H9 (cell line): ENCODE data around the gene SP2. TPM values are rescaled to one million over a fixed set of nuclear protein-coding genes. Genes with fewer than 3 reads are reported as not detected.
A peak's percentile ranks its signal among the peaks of the same experiment; 100 is the strongest.

Experiments used
- DNase-seq: peaks from one replicate; pipeline ENCODE4 v3.0.0-alpha.2; 2017
- H2AFZ ChIP-seq: one replicate; pipeline ENCODE4 v1.6.1; 2013; ENCODE audit warnings: mild to moderate bottlenecking, low read length, control low read depth, moderate library complexity
- H2AK5ac ChIP-seq: 2 replicates; pipeline ENCODE4 v1.6.1; 2013; ENCODE audit warnings: low read length, control low read depth, mixed read lengths; ENCODE audit not compliant: insufficient read length
- H2BK120ac ChIP-seq: one replicate; pipeline ENCODE4 v1.6.1; 2013; ENCODE audit warnings: low read depth, mild to moderate bottlenecking, low read length, control low read depth, inconsistent platforms; ENCODE audit not compliant: poor library complexity, severe bottlenecking
- H2BK12ac ChIP-seq: 2 replicates; pipeline ENCODE4 v1.6.1; 2013; ENCODE audit warnings: low read length, control low read depth, mixed read lengths, low read depth; ENCODE audit not compliant: insufficient read length
- H2BK15ac ChIP-seq: 2 replicates; pipeline ENCODE4 v1.6.1; 2013; ENCODE audit warnings: low read depth, low read length, control low read depth
- H2BK20ac ChIP-seq: one replicate; pipeline ENCODE4 v1.6.1; 2013; ENCODE audit warnings: low read depth, mild to moderate bottlenecking, low read length, control low read depth, inconsistent platforms; ENCODE audit not compliant: poor library complexity, severe bottlenecking
- H2BK5ac ChIP-seq: 2 replicates; pipeline ENCODE4 v1.6.1; 2013; ENCODE audit warnings: low read length, control low read depth, mixed read lengths; ENCODE audit not compliant: insufficient read length
- H3K14ac ChIP-seq: 2 replicates; pipeline ENCODE4 v1.6.1; 2013; ENCODE audit warnings: low read length, control low read depth; ENCODE audit not compliant: insufficient read depth
- H3K18ac ChIP-seq: 2 replicates; pipeline ENCODE4 v1.6.1; 2013; ENCODE audit warnings: low read depth, mild to moderate bottlenecking, mixed read lengths, low read length, control low read depth; ENCODE audit not compliant: insufficient read length
- H3K23ac ChIP-seq: 2 replicates; pipeline ENCODE4 v1.6.1; 2013; ENCODE audit warnings: low read length, control low read depth, mixed read lengths, low read depth; ENCODE audit not compliant: insufficient read length
- H3K23me2 ChIP-seq: 2 replicates; pipeline ENCODE4 v1.6.1; 2013; ENCODE audit warnings: low read depth, mild to moderate bottlenecking, mixed read lengths, low read length, control low read depth; ENCODE audit not compliant: insufficient read length, poor library complexity, severe bottlenecking
- H3K27ac ChIP-seq: 2 replicates; pipeline ENCODE4 v1.5.1; 2013; ENCODE audit warnings: low read length, control low read depth, mixed read lengths, low read depth; ENCODE audit not compliant: insufficient read length
- H3K27me3 ChIP-seq: 2 replicates; pipeline ENCODE4 v1.6.1; 2013; ENCODE audit warnings: low read length, control low read depth, inconsistent platforms; ENCODE audit not compliant: insufficient read depth
- H3K4ac ChIP-seq: 2 replicates; pipeline ENCODE4 v1.6.1; 2013; ENCODE audit warnings: low read depth, mild to moderate bottlenecking, control low read depth, inconsistent platforms, low read length, moderate library complexity
- H3K4me1 ChIP-seq: 2 replicates; pipeline ENCODE4 v1.6.1; 2013; ENCODE audit warnings: low read length, control low read depth, inconsistent platforms; ENCODE audit not compliant: insufficient read depth
- H3K4me2 ChIP-seq: 2 replicates; pipeline ENCODE4 v1.6.1; 2013; ENCODE audit warnings: low read length, control low read depth, mixed read lengths; ENCODE audit not compliant: insufficient read length, insufficient read depth
- H3K56ac ChIP-seq: 2 replicates; pipeline ENCODE4 v1.6.1; 2013; ENCODE audit warnings: low read depth, mild to moderate bottlenecking, mixed read lengths, low read length, control low read depth; ENCODE audit not compliant: insufficient read length
- H3K79me1 ChIP-seq: 2 replicates; pipeline ENCODE4 v1.6.1; 2013; ENCODE audit warnings: low read depth, mild to moderate bottlenecking, moderate library complexity, low read length, control low read depth, inconsistent platforms; ENCODE audit not compliant: insufficient read depth, poor library complexity, severe bottlenecking
- H3K79me2 ChIP-seq: 2 replicates; pipeline ENCODE4 v1.6.1; 2013; ENCODE audit warnings: low read length, control low read depth, inconsistent platforms; ENCODE audit not compliant: insufficient read depth
- H3K9ac ChIP-seq: 2 replicates; pipeline ENCODE4 v1.6.1; 2013; ENCODE audit warnings: low read length, control low read depth, mixed read lengths; ENCODE audit not compliant: insufficient read length; ENCODE audit errors: extremely low read depth
- H3K9me3 ChIP-seq: one replicate; pipeline ENCODE4 v1.6.1; 2013; ENCODE audit warnings: low read depth, low read length, inconsistent platforms; ENCODE audit not compliant: control insufficient read depth
- H3T11ph ChIP-seq: one replicate; pipeline ENCODE4 v1.6.1; 2013; ENCODE audit warnings: mild to moderate bottlenecking, low read length, control low read depth, inconsistent platforms
- H4K20me1 ChIP-seq: one replicate; pipeline ENCODE4 v1.6.1; 2013; ENCODE audit not compliant: control insufficient read depth, insufficient read length, insufficient read depth
- H4K5ac ChIP-seq: 2 replicates; pipeline ENCODE4 v1.6.1; 2013; ENCODE audit warnings: low read depth, mild to moderate bottlenecking, mixed read lengths, low read length, control low read depth; ENCODE audit not compliant: insufficient read length
- H4K8ac ChIP-seq: replicated peaks from 2 replicates; pipeline ENCODE4 v1.6.1; 2013; ENCODE audit warnings: low read length, control low read depth, mixed read lengths, low read depth; ENCODE audit not compliant: insufficient read length
- H4K91ac ChIP-seq: 2 replicates; pipeline ENCODE4 v1.6.1; 2013; ENCODE audit warnings: low read depth, mild to moderate bottlenecking, moderate library complexity, mixed read lengths, low read length, control low read depth; ENCODE audit not compliant: insufficient read length
- H3K27ac Mint-ChIP-seq, 3 experiments: 2 replicates in 2 of 3; 3 replicates in 1 of 3; pipeline ENCODE4 v1.8.0; 2020 to 2021; ENCODE audit warnings: mixed read lengths in 3 of 3, mild to moderate bottlenecking in 1 of 3, moderate library complexity in 1 of 3
- H3K27me3 Mint-ChIP-seq: 2 replicates; pipeline ENCODE4 v1.8.0; 2021; ENCODE audit warnings: low read depth, mild to moderate bottlenecking, moderate library complexity, mixed read lengths
- H3K36me3 Mint-ChIP-seq, 3 experiments: 2 replicates in 2 of 3; 3 replicates in 1 of 3; pipeline ENCODE4 v1.8.0; 2020 to 2021; ENCODE audit warnings: low read depth in 3 of 3, mixed read lengths in 3 of 3; ENCODE audit not compliant: insufficient read depth in 1 of 3
- H3K4me1 Mint-ChIP-seq, 2 experiments: 2 replicates each; pipeline ENCODE4 v1.8.0; 2020; ENCODE audit warnings: mixed read lengths in 2 of 2
- H3K4me3 Mint-ChIP-seq, 2 experiments: 2 replicates in 1 of 2; 3 replicates in 1 of 2; pipeline ENCODE4 v1.8.0; 2020 to 2021; ENCODE audit warnings: mild to moderate bottlenecking in 2 of 2, mixed read lengths in 2 of 2, moderate library complexity in 1 of 2
- H3K9me3 Mint-ChIP-seq, 2 experiments: 2 replicates in 1 of 2; 3 replicates in 1 of 2; pipeline ENCODE4 v1.8.0; 2020; ENCODE audit warnings: mild to moderate bottlenecking in 2 of 2, mixed read lengths in 2 of 2, moderate library complexity in 1 of 2
- CTCF ChIP-seq: fragments of 200-600 bp; sonication (generic); conservative IDR thresholded peaks from 3 replicates; pipeline ENCODE4 v1.8.0; 2021; ENCODE audit warnings: antibody characterized with exemption, mild to moderate bottlenecking
- WGBS: extraction: QIAGEN DNeasy Blood & Tissue Kit; methylation state at CpG from one replicate; pipeline ENCODE4 v1.1.7; 2013; ENCODE audit warnings: missing lambda C conversion rate, low lambda C conversion rate, mixed read lengths; ENCODE audit not compliant: insufficient read length; ENCODE audit errors: extremely low coverage; 5-methylcytosine and 5-hydroxymethylcytosine counted together
- total RNA-seq: library from RNA; stranded (reverse); gene quantifications from 2 replicates; pipeline ENCODE4 v1.2.1, GENCODE V29; 2021

The SP2 gene
- total RNA-seq, 1 experiment from 2014 or later, result 19.3 TPM

DNA sequence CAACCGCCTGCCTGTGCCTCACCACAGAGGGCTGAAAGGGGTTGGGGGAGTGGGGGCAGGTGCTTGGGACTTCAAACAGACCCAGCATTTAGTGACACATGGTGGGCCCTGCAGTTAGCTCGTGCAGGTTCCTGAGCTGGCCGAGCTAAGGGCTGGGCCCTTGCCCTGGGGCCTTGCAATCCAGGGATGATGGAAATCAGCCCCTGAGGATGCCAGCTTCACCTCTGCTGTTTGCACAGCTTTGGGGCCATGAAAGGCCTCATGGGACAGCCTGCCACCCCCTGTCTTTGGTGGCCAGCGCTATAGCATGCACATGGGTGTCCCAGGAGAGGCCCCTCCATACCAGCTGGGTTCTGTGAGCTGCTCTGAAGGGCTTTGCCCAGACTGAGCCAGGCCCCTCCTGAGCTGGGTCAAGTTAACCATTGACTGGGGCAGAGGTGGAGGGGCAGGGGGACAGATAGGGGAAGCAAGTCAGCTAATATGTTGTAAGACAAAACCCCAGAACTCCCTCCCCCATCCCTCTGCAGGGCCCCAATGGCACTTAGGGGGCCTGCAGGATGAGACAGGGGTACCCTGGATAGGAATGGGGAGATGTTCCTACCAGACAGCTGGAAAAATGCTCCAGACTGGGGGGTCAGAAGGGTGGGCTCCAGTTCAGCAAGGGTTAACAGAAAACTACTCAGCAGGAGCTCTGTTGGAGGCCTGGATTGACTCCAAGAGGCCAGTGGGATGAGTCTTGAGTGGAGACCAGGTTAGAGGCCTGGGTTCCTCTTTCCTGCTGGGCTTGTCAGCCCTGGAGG is 61.0 kb downstream of the SP2 start:
- Mint-ChIP-seq H3K36me3 (no peaks in the 10 kb centered on the region), H3K27ac (no peak overlapping the region), H3K27me3 (peaks cover 22% of the 10 kb centered on the region), H3K9me3 (no peaks in the 10 kb centered on the region), H3K4me3 (no peak overlapping the region), H3K4me1 (peaks cover 10 to 40% of the 10 kb centered on the region in 2 experiments)
- H2BK5ac ChIP-seq, result no peak overlapping the region
- no peaks in the 10 kb centered on the region for H3K9me3 ChIP-seq
- no peak overlapping the region for H4K91ac ChIP-seq
- WGBS, result no CpG with 5 or more reads among the region's 4 CpGs
- H3K27me3 ChIP-seq, result no peaks in the 10 kb centered on the region
- no peak overlapping the region for H2AK5ac ChIP-seq
- DNase-seq, result no peak
- no peaks in the 10 kb centered on the region; the same call in 1 of the 2 replicates for H3K4me1 ChIP-seq
- no peak overlapping the region for H3K56ac ChIP-seq
- H2BK12ac ChIP-seq, result no peak overlapping the region
- H3K14ac ChIP-seq, result peak overlapping the region; percentile 31; the same call in 1 of the 2 replicates
- H3K79me2 ChIP-seq, result no peaks in the 10 kb centered on the region
- no peak overlapping the region for H4K8ac ChIP-seq
- no peak overlapping the region for H3K23ac ChIP-seq
- no peaks in the 10 kb centered on the region for H3K79me1 ChIP-seq
- H3K9ac ChIP-seq, result no peak overlapping the region
- no peak overlapping the region for H2BK20ac ChIP-seq
- peak overlapping the region; percentile 22 for H3K4me2 ChIP-seq
- H3K4ac ChIP-seq, result no peak overlapping the region
- no peak overlapping the region for H2BK120ac ChIP-seq
- H3K18ac ChIP-seq, result no peak overlapping the region
- H3K27ac ChIP-seq, result no peak overlapping the region
- H2AFZ ChIP-seq, result no peak overlapping the region
- no peak overlapping the region for H2BK15ac ChIP-seq
- H4K20me1 ChIP-seq, result no peaks in the 10 kb centered on the region
- no peaks in the 10 kb centered on the region for H3K23me2 ChIP-seq
- H4K5ac ChIP-seq, result no peak overlapping the region
- H3T11ph ChIP-seq, result no peak overlapping the region
- TF ChIP-seq CTCF, result no peak
